ENCODE measurements around the gene ENGASE. TPM values are rescaled to one million over a fixed set of nuclear protein-coding genes. Genes with fewer than 3 reads are reported as not detected.

Gene ENGASE
- total RNA-seq, 1 experiment from 2014 or later: 34.5 TPM

- H3K9me3 Mint-ChIP-seq (ENCODE audit: unreplicated experiment): peaks cover 12% of the 10 kb centered on the region
- intact Hi-C loops (cut with micrococcal nuclease): no loop called here
- no peak for DNase-seq (ENCODE audit: unreplicated experiment)
These were observed 24.8 kb upstream of the ENGASE start for GRCh38 chr17:79049821-79050220.

GRCh38 chr17:79050551-79050950 is 24.1 kb upstream of the ENGASE start:
- H3K27ac Mint-ChIP-seq (ENCODE audit: low read depth, unreplicated experiment): no peak overlapping the region
- ChIA-PET CTCF (interaction anchor here (0.7 to 7.2 kb wide), 3 partner anchors 32 to 342 kb away, joined by 3 to 73 read pairs (median 6); no protein-coding TSS in a partner anchor), POLR2A (interaction anchor here (0.7 kb wide), 1 partner anchor 10 kb away, joined by 5 read pairs; no protein-coding TSS in a partner anchor)
- H3K36me3 Mint-ChIP-seq (ENCODE audit: insufficient read depth, unreplicated experiment): no peaks in the 10 kb centered on the region
- H3K9me3 Mint-ChIP-seq (ENCODE audit: unreplicated experiment): peaks cover 12% of the 10 kb centered on the region
- no peak overlapping the region for H3K4me3 Mint-ChIP-seq (ENCODE audit: unreplicated experiment)
- peaks cover 13% of the 10 kb centered on the region for H3K27me3 Mint-ChIP-seq (ENCODE audit: insufficient read depth, unreplicated experiment)
- intact Hi-C loops (cut with micrococcal nuclease): no loop called here
- H3K4me1 Mint-ChIP-seq (ENCODE audit: insufficient read depth, unreplicated experiment): peaks cover 10% of the 10 kb centered on the region
- DNase-seq (ENCODE audit: unreplicated experiment): no peak
- TF ChIP-seq, protein P1, sequence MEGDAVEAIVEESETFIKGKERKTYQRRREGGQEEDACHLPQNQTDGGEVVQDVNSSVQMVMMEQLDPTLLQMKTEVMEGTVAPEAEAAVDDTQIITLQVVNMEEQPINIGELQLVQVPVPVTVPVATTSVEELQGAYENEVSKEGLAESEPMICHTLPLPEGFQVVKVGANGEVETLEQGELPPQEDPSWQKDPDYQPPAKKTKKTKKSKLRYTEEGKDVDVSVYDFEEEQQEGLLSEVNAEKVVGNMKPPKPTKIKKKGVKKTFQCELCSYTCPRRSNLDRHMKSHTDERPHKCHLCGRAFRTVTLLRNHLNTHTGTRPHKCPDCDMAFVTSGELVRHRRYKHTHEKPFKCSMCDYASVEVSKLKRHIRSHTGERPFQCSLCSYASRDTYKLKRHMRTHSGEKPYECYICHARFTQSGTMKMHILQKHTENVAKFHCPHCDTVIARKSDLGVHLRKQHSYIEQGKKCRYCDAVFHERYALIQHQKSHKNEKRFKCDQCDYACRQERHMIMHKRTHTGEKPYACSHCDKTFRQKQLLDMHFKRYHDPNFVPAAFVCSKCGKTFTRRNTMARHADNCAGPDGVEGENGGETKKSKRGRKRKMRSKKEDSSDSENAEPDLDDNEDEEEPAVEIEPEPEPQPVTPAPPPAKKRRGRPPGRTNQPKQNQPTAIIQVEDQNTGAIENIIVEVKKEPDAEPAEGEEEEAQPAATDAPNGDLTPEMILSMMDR (IDR thresholded peaks at IDR 0.05; ENCODE audit: unreplicated experiment): no peak
- no TSS peak for BruUV-seq (replicated peaks)

More at GRCh38 chr17:79049821-79050220, 24.8 kb upstream of the ENGASE start:
- peaks cover 17% of the 10 kb centered on the region for H3K4me1 Mint-ChIP-seq (ENCODE audit: insufficient read depth, unreplicated experiment)
- H3K36me3 Mint-ChIP-seq (ENCODE audit: insufficient read depth, unreplicated experiment): no peaks in the 10 kb centered on the region
- ChIA-PET POLR2A (interaction anchor here (0.7 kb wide), 1 partner anchor 10 kb away, joined by 5 read pairs; no protein-coding TSS in a partner anchor), CTCF (interaction anchor here (0.6 to 7.2 kb wide), 4 partner anchors 9 to 65 kb away, joined by 3 to 73 read pairs (median 4); no protein-coding TSS in a partner anchor)
- H3K4me3 Mint-ChIP-seq (ENCODE audit: unreplicated experiment): no peak overlapping the region
- no TSS peak for BruUV-seq (replicated peaks)
- TF ChIP-seq, protein P1 (IDR thresholded peaks at IDR 0.05; ENCODE audit: unreplicated experiment): no peak
- no peak overlapping the region for H3K27ac Mint-ChIP-seq (ENCODE audit: low read depth, unreplicated experiment)
- peaks cover 20% of the 10 kb centered on the region for H3K27me3 Mint-ChIP-seq (ENCODE audit: insufficient read depth, unreplicated experiment)

GRCh38 chr17:79051306-79051705 is 23.3 kb upstream of the ENGASE start:
- no peaks in the 10 kb centered on the region for H3K36me3 Mint-ChIP-seq (ENCODE audit: insufficient read depth, unreplicated experiment)
- ChIA-PET POLR2A (interaction anchor here (0.5 kb wide), 1 partner anchor 29 kb away, joined by 3 read pairs; no protein-coding TSS in a partner anchor), CTCF (interaction anchor here (0.6 to 0.9 kb wide), 3 partner anchors 31 to 341 kb away, joined by 3 to 6 read pairs (median 3); no protein-coding TSS in a partner anchor)
- no TSS peak for BruUV-seq (replicated peaks)
- TF ChIP-seq, protein P1 (IDR thresholded peaks at IDR 0.05; ENCODE audit: unreplicated experiment): no peak
- DNase-seq (ENCODE audit: unreplicated experiment): no peak
- peaks cover 12% of the 10 kb centered on the region for H3K9me3 Mint-ChIP-seq (ENCODE audit: unreplicated experiment)
- no peak overlapping the region for H3K4me3 Mint-ChIP-seq (ENCODE audit: unreplicated experiment)
- peaks cover 5% of the 10 kb centered on the region for H3K4me1 Mint-ChIP-seq (ENCODE audit: insufficient read depth, unreplicated experiment)
- no peak overlapping the region for H3K27ac Mint-ChIP-seq (ENCODE audit: low read depth, unreplicated experiment)
- intact Hi-C loops (cut with micrococcal nuclease): no loop called here
- peaks cover 12% of the 10 kb centered on the region for H3K27me3 Mint-ChIP-seq (ENCODE audit: insufficient read depth, unreplicated experiment)

GRCh38 chr17:79052131-79052530 is 22.5 kb upstream of the ENGASE start:
- Mint-ChIP-seq H3K36me3 (ENCODE audit: insufficient read depth, unreplicated experiment) (no peaks in the 10 kb centered on the region), H3K4me1 (ENCODE audit: insufficient read depth, unreplicated experiment) (peaks cover 5% of the 10 kb centered on the region), H3K27ac (ENCODE audit: low read depth, unreplicated experiment) (no peak overlapping the region), H3K4me3 (ENCODE audit: unreplicated experiment) (no peak overlapping the region), H3K9me3 (ENCODE audit: unreplicated experiment) (peaks cover 12% of the 10 kb centered on the region), H3K27me3 (ENCODE audit: insufficient read depth, unreplicated experiment) (peaks cover 12% of the 10 kb centered on the region)
- CTCF ChIA-PET: interaction anchor here (1.0 to 2.1 kb wide), 3 partner anchors 30 to 340 kb away, joined by 3 to 11 read pairs (median 3); no protein-coding TSS in a partner anchor
- TF ChIP-seq, protein P1 (IDR thresholded peaks at IDR 0.05; ENCODE audit: unreplicated experiment): no peak
- no TSS peak for BruUV-seq (replicated peaks)
- no peak for DNase-seq (ENCODE audit: unreplicated experiment)
- POLR2A ChIA-PET: no interaction called here
- intact Hi-C loops (cut with micrococcal nuclease): no loop called here

Data from MCF 10A (cell line).